H1 (cell line): ENCODE measurements around the gene PPP1R17. TPM values are rescaled to one million over a fixed set of nuclear protein-coding genes. Genes with fewer than 3 reads are reported as not detected.

Experiments used
- CHD7 ChIP-seq: fragments of 300-600 bp; sonication (generic); IDR thresholded peaks from 2 replicates; pipeline ENCODE4 v1.7.1; 2012; ENCODE audit warnings: low read length, moderate library complexity, mild to moderate bottlenecking, inconsistent platforms; ENCODE audit not compliant: insufficient replicate concordance
- CTBP2 ChIP-seq: IDR thresholded peaks from 2 replicates; pipeline ENCODE4 v1.7.0; 2011; ENCODE audit warnings: borderline replicate concordance, mild to moderate bottlenecking, moderate library complexity, mixed read lengths, low read length; ENCODE audit not compliant: insufficient read depth, insufficient read length
- KDM5A ChIP-seq: fragments of 200-600 bp; IDR thresholded peaks from 2 replicates; pipeline ENCODE4 v1.7.1; 2012; ENCODE audit warnings: mild to moderate bottlenecking, low read length, inconsistent platforms, mixed read lengths
- SIN3A ChIP-seq, 2 experiments: IDR thresholded peaks in 1 of 2; conservative IDR thresholded peaks in 1 of 2; 2 replicates each; pipeline ENCODE4 v1.6.1; 2011 to 2012; ENCODE audit warnings: low read length in 2 of 2, improper control_type of control experiment in 1 of 2, low read depth in 1 of 2, mild to moderate bottlenecking in 1 of 2
- SIX5 ChIP-seq: IDR thresholded peaks from 2 replicates; pipeline ENCODE4 v1.6.1; 2011; ENCODE audit warnings: mild to moderate bottlenecking, low read depth, low read length
- TBP ChIP-seq: IDR thresholded peaks from 2 replicates; pipeline ENCODE4 v1.6.1; 2011; ENCODE audit warnings: low read depth, low read length, improper control_type of control experiment
- polyA plus RNA-seq, 7 experiments: library from polyadenylated mRNA; depleted of rRNA in 3 of 7; stranded (reverse) in 5 of 7; unstranded in 2 of 7; fragments of >200 nt in 5 of 7; fragments of 200-250 nt in 2 of 7; gene quantifications; 1 replicate in 5 of 7; 2 replicates in 1 of 7; 4 replicates in 1 of 7; pipeline versions ENCODE4 v1.2.1 to v1.2.3, GENCODE V29; 2011 to 2013; ENCODE audit warnings: missing spikeins in 2 of 7, mixed read lengths in 2 of 7
- total RNA-seq: library from RNA; stranded (reverse); fragmentation: NEBNext Ultra II Directional; extraction: Animal tissue kit (Norgen Biotek cat#: 25700); gene quantifications from 2 replicates; pipeline ENCODE4 v1.2.1, GENCODE V29; 2021

PPP1R17 gene
- total and polyA plus RNA-seq, 2 of the 8 experiments (the other 6 are each of a cell fraction or from before 2014, with no cell fraction given) = 1.5 to 2.5 TPM

GRCh38 chr7:31748084-31748483 is 61.1 kb downstream of the PPP1R17 start (continued):
- TF ChIP-seq CHD7 (no peak), SIN3A (conservative IDR thresholded peaks at IDR 0.05 in 1 of 2, IDR thresholded peaks at IDR 0.05 in 1 of 2; ENCODE audit: low read depth in 1 of 2, low read length in 2 of 2) (no peak), TBP (no peak), KDM5A (no peak), SIX5 (no peak), CTBP2 (no peak)
